HG03432 (cell line): Measurements from ENCODE around the gene CYP4A11.
"Not testable (repeated sequence)": the region's sequence is repeated elsewhere in the genome, so short reads cannot be mapped to it uniquely, and the experiment has no call there.

Source experiments
- ATAC-seq: cut with Tn5 transposase; IDR thresholded peaks from one replicate; pipeline ENCODE4 v1.9.1; 2021; ENCODE audit warnings: mild to moderate bottlenecking, moderate library complexity; ENCODE audit not compliant: unreplicated experiment

The CYP4A11 gene

GRCh38 chr1:46927249-46927835, 13.9 kb downstream of the CYP4A11 start:
- no peak for ATAC-seq

GRCh38 chr1:46910790-46911189, 30.5 kb downstream of the CYP4A11 start:
- ATAC-seq: no peak

GRCh38 chr1:46903481-46903880, 37.8 kb downstream of the CYP4A11 start:
- no peak for ATAC-seq

GRCh38 chr1:46900401-46900800, 40.9 kb downstream of the CYP4A11 start:
- no peak for ATAC-seq

GRCh38 chr1:46881656-46882055, 59.6 kb downstream of the CYP4A11 start:
- not testable (repeated sequence) for ATAC-seq
